Activated T-helper 9 cell treated with anti-CD3 and anti-CD28 coated beads, Interleukin-2, amount 50 U/mL, for 16 hours (primary cell): ENCODE measurements around the gene KRT16.
"Not testable (repeated sequence)": the region's sequence is repeated elsewhere in the genome, so short reads cannot be mapped to it uniquely, and the experiment has no call there.

ENCODE experiments used
- DNase-seq: peaks from one replicate; pipeline ENCODE4 v3.0.0-alpha.2; 2020; ENCODE audit warnings: low read depth

KRT16 gene

GRCh38 chr17:41627316-41628072, 14.9 kb upstream of the KRT16 start:
- DNase-seq = no peak

- not testable (repeated sequence) for DNase-seq
Measured at GRCh38 chr17:41626914-41627295, 14.3 kb upstream of the KRT16 start.

- not testable (repeated sequence) for DNase-seq
Measured at GRCh38 chr17:41626028-41626913, 13.7 kb upstream of the KRT16 start.

GRCh38 chr17:41625602-41626001, 13.0 kb upstream of the KRT16 start:
- DNase-seq = no peak

- DNase-seq = no peak
Measured at GRCh38 chr17:41624208-41625101, 11.9 kb upstream of the KRT16 start, which contains the start of gene KRT17. Gene KRT17, minus strand, starts transcription at chr17:41624575. Its CDS starts 66 bp downstream, at chr17:41624509.

GRCh38 chr17:41623184-41623861, 10.8 kb upstream of the KRT16 start:
- DNase-seq = not testable (repeated sequence)

GRCh38 chr17:41622340-41623183, 10.0 kb upstream of the KRT16 start:
- DNase-seq = not testable (repeated sequence)

- no peak for DNase-seq
Measured at GRCh38 chr17:41621916-41622315, 9.3 kb upstream of the KRT16 start.

- DNase-seq = not testable (repeated sequence)
Measured at GRCh38 chr17:41621435-41621817, 8.9 kb upstream of the KRT16 start.

GRCh38 chr17:41620583-41621434, 8.2 kb upstream of the KRT16 start:
- no peak for DNase-seq

- DNase-seq = not testable (repeated sequence)
Measured at GRCh38 chr17:41619927-41620582, 7.5 kb upstream of the KRT16 start.

- no peak for DNase-seq
Measured at GRCh38 chr17:41619036-41619926, 6.7 kb upstream of the KRT16 start.

GRCh38 chr17:41618341-41619035, 5.9 kb upstream of the KRT16 start:
- DNase-seq = no peak

GRCh38 chr17:41617698-41618097, 5.1 kb upstream of the KRT16 start:
- no peak for DNase-seq

- DNase-seq = no peak
Measured at GRCh38 chr17:41617136-41617535, 4.6 kb upstream of the KRT16 start.

GRCh38 chr17:41616486-41616885, 3.9 kb upstream of the KRT16 start:
- DNase-seq = not testable (repeated sequence)

- no peak for DNase-seq
Measured at GRCh38 chr17:41615454-41615853, 2.9 kb upstream of the KRT16 start.
